Measurements from ENCODE around the gene RGS3.
"Not testable (repeated sequence)": the region's sequence is repeated elsewhere in the genome, so short reads cannot be mapped to it uniquely, and the experiment has no call there.

Gene RGS3

GRCh38 chr9:113634596-113635515 lies 171.3 kb downstream of the RGS3 start:
- DNase-seq (ENCODE audit: low read depth in 2 of 2): no peak

DNA sequence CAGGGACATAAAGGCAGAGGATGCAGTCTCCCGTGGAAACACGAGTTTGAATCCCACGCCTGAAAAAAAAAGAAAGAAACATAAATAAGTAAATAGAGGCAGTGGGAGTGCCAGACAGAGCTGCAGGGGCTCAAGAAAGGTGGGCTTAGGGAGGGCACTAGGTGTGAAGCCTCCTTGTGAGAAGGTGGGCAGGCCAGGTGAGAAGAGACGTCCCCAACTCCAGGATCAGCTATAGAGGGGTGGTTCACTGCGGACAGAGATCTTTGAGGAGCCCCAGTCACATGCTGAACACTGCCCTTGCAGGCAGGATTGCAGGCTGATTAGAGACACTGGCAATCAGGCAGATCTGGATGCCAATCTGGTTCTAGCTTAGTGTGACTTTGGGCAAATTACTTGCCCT lies 172.1 kb downstream of the RGS3 start:
- no peak for DNase-seq (ENCODE audit: low read depth in 2 of 2)

GRCh38 chr9:113636165-113636564 lies 172.6 kb downstream of the RGS3 start:
- DNase-seq (ENCODE audit: low read depth in 2 of 2): no peak

GRCh38 chr9:113636693-113637092 lies 173.2 kb downstream of the RGS3 start:
- no peak for DNase-seq (ENCODE audit: low read depth in 2 of 2)

GRCh38 chr9:113638490-113638889 lies 175.0 kb downstream of the RGS3 start:
- no peak for DNase-seq (ENCODE audit: low read depth in 2 of 2)

DNA sequence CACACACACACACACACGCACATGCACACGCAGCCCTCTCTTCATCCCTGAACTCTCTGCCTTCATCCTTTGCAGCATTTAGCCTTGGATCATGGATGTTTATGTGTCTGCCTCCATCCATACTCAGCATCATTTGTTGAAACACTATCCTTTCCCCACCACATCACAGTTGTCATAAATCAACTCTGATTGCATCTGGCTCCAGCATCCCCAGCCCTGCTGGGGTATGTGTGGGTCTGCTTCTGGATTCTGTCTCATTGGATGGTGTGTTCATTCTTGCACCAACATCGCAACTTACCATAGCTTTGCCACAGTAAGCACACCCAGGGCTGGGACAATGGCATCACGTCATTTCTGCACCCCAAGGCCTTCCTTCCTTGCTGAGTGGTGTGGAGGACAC lies 175.4 kb downstream of the RGS3 start:
- DNase-seq (ENCODE audit: low read depth in 2 of 2): no peak

GRCh38 chr9:113639411-113639970 lies 176.0 kb downstream of the RGS3 start:
- not testable (repeated sequence) for DNase-seq (ENCODE audit: low read depth in 2 of 2)

GRCh38 chr9:113640418-113640817 lies 176.9 kb downstream of the RGS3 start:
- no peak for DNase-seq (ENCODE audit: low read depth in 2 of 2)

GRCh38 chr9:113641100-113641885 lies 177.8 kb downstream of the RGS3 start:
- no peak for DNase-seq (ENCODE audit: low read depth in 2 of 2)

DNA sequence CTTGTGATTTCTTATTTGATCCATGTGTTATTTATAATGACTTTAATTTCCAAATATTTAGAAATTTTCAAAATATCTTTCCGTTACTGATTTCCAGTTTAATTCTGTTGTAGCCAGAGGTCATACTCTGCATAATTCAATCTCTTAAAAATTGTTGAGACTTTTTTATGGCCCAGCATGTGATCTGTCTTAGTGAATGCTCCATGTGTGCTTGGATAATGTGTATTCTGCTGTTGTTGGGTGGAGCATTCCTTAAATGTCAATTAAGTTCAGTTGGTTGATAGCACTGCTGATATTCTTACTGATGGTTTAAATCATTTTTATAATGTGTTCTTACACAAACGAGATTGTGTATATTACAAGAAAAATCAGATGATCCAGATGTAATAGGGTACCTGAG lies 180.8 kb downstream of the RGS3 start:
- no peak for DNase-seq (ENCODE audit: low read depth in 2 of 2)

- DNase-seq (ENCODE audit: low read depth in 2 of 2): no peak
Observed at GRCh38 chr9:113645227-113645977, 181.9 kb downstream of the RGS3 start.

DNA sequence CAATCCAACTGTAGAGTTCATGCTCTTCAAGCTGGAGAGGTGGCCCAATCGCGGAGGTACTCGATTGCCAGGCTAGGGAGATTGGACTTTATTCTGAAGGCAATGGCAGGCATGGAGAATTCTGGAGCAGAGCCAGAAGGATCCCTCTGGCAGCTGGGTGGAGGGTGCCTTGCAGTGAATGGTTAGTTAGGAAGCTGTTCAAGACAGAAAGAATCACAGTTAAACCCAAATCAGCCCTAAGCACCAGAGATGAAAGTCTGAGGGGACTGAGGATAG lies 182.4 kb downstream of the RGS3 start:
- DNase-seq (ENCODE audit: low read depth in 2 of 2): no peak

GRCh38 chr9:113646491-113646890 lies 183.0 kb downstream of the RGS3 start:
- no peak for DNase-seq (ENCODE audit: low read depth in 2 of 2)
